GM15510 (cell line): ENCODE results near the gene COTL1.

Experiments used
- POLR2A ChIP-seq: IDR thresholded peaks from 3 replicates; pipeline ENCODE4 v1.6.1; 2011; ENCODE audit warnings: borderline replicate concordance; ENCODE audit not compliant: insufficient read length; ENCODE audit errors: extremely low read depth

Gene COTL1

GRCh38 chr16:84607694-84608093 is 10.2 kb downstream of the COTL1 start:
- TF ChIP-seq POLR2A = peak; percentile 31

- no peak for TF ChIP-seq POLR2A
These were observed 10.8 kb downstream of the COTL1 start for GRCh38 chr16:84607061-84607460.

DNA sequence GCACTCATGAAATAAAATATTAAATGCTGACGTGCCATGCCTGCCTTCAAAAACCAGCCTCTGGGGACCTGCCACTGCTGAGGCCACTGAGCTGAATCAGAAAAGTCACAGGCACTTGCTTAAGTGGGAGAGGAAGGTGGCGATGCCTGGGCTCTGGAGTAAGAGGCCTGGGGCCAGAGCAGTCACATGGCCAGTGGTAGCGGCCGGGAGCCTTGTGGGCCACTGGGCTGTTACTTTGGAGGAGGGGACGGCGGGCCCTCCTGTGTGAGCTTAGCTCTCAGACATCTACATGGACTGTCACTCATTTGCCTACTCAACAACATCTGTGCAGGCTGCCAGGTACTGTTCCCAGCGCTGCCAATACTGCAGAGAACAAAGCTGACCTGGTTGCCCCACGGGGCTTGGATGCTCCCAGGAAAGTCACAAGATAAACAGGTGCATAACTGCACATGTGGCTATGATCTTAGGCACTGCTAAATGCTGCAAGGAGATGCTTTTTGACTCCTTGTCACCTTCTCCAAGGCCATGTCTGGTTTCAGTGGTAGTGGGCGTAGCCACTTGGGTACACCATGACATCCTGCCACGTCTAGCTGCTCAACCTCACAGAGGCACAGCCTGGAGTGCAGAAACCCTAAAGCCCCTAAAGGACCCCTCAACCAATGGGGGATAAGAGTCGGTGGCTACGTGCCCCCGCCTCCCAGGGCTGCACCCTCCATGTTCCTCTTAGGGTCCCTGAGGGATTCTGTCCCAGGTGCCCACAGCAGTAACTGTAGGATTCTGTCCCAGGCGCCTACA is 11.6 kb downstream of the COTL1 start:
- no peak for TF ChIP-seq POLR2A

DNA sequence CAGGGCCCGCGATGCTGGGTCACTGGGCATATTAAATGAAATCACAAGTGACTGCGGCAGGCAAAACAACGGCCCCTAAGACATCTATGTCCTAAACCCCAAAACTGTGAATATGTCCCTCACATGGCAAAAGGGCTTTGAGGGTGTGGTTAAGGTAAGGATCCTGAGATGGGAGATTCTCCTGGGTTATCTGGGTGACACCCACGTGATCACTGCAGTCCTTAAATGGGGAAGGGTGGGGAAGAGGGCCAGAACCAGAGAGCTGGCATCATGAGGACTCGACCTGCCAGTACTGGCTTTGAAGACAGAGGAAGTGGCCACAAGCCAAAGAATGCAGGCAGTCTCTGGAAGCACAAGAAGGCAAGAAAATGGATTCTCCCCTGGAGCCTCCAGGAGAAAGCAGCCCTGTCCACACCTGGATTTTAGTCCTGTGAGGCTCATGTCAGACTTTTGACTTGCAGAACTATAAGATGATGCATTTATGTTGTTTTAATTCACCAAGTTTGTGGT is 12.5 kb downstream of the COTL1 start:
- TF ChIP-seq POLR2A = no peak

GRCh38 chr16:84604477-84605013 is 13.3 kb downstream of the COTL1 start:
- TF ChIP-seq POLR2A = no peak

DNA sequence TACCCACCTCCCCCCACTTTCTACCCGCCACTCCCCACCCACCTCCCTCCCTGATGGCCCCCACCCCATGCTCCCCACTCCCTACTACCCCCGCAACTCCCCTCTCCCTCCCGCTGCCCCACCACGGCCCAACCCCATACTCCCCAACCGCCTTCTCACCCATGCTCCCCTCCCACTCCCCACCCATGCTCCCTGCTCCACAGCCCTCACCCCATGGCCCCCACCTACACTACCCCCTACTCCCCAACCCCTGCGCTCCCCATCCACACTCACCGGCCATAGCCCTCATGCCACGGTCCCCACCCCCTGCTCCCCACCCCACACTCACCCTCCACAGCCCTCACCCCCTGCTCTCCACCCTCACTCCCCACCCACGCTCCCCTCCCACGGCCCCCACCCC is 13.9 kb downstream of the COTL1 start:
- no peak for TF ChIP-seq POLR2A

GRCh38 chr16:84603140-84603816 is 14.6 kb downstream of the COTL1 start:
- no peak for TF ChIP-seq POLR2A

- peak; percentile 30 for TF ChIP-seq POLR2A
These were observed 17.3 kb downstream of the COTL1 start for GRCh38 chr16:84600343-84601229.

- peak; percentile 48 for TF ChIP-seq POLR2A
These were observed 18.2 kb downstream of the COTL1 start for GRCh38 chr16:84599521-84600202.

DNA sequence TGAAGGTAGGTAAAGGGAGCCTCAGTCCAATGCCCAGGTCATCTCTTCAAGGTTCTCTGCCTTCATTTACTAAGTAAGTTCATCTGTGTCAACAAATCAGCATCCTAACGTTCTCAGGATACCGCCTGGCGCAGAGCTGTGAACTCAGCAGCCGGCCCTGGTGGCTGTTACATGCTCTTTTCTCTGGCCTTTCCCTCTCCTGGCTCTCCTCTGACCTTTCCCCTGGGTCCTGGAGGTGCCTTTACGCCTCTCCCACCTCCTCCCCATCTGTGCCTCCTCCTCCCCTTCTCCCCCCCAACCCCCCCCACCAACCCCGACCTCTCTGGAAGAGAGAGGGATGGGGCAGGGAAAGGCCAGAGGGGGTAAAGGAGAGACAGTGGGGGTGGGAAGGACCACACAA is 19.5 kb downstream of the COTL1 start:
- no peak for TF ChIP-seq POLR2A

- TF ChIP-seq POLR2A = no peak
These were observed 19.9 kb downstream of the COTL1 start for GRCh38 chr16:84597931-84598351.

DNA sequence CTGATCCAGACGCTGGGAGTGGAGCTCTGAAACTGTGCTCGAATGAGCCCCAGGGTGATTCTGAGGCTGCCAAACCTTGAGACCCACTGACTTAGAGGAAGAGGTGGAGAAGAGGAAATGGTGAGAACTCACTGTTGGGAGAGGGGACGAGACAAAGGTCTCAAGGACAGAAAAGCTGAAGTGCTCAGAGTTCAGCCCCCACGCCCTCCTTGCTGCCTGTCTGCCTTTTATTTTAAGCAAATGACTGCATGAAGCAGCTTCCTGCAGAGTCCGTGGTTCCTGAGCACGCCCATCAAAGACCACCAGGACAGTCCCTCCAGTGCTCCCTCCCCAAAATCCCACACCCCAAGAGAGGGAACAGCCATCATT is 20.4 kb downstream of the COTL1 start:
- peak; percentile 22 for TF ChIP-seq POLR2A

GRCh38 chr16:84596801-84597527 is 20.9 kb downstream of the COTL1 start:
- no peak for TF ChIP-seq POLR2A
